ENCODE data around the gene C1orf232. TPM values are rescaled to one million over a fixed set of nuclear protein-coding genes. Genes with fewer than 3 reads are reported as not detected.

Gene C1orf232
- not detected for total RNA-seq

DNA sequence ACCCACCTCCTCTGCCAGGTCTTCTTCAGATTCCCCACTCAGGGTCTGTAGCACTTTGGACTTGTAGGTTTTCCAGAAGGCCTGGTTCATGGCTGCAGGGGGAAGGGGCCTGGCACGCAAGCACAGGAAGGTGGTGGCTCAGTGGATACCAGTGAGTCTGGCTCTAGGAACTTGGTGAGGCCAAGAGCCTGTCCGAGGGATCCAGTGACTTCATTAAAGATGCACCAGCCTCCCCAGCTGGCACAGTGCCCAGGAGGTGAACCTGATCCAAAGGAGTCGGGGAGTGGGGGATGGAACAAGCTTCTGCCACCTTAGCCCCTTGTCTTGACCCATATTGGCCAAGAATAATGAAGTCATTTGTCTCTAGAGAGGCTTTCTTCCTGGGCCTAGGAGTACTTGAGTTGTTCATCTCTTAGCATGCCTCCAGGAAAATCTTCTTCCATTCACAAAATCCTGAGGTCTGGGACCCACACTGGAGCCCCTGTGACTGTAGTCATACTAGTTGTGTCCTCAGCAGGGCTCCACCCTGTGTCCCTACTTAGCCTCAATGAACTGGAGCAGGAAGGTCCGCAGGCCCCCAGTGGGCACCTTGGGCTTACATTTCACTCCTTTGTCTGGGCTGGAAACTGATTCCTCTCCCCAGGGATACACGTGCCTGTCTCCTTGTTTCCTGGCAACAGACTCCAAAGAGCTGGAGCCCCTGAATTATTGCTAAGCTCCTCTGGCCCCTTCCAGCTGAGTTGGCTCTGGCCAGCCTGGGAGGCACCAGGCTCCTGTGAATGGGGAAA lies at the start of gene C1orf232:
Gene C1orf232, minus strand, starts transcription at position 554 of the 788 bp plus-strand sequence. Its CDS starts 464 bp downstream, at position 90.
- DNase-seq (ENCODE audit: low spot score) = no peak
- no peak for ATAC-seq
- intact Hi-C loops (cut with DNase I) = no loop called here

DNA sequence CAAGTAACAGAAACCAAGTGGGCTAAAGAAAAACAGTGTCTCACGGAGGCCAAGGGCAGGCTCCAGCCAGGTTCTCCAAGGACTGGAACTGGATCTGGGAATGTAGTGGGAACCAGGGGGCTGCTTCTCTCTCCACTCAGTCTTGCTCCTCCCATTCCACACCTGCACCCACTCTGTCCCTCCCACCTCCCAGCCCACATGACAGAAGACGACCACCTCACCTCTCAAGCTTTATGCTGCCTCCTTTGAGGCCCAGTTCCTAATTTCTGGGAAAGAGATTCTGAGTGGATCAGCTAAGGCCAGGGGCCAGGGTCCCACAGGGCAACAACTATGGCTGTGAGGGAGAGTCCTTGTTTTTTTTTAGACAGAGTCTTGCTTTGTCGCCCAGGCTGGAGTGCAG lies 46.5 kb upstream of the C1orf232 start:
- DNase-seq (ENCODE audit: low spot score) (no peak), ATAC-seq (no peak)
- intact Hi-C loops (cut with DNase I) = no loop called here

DNA sequence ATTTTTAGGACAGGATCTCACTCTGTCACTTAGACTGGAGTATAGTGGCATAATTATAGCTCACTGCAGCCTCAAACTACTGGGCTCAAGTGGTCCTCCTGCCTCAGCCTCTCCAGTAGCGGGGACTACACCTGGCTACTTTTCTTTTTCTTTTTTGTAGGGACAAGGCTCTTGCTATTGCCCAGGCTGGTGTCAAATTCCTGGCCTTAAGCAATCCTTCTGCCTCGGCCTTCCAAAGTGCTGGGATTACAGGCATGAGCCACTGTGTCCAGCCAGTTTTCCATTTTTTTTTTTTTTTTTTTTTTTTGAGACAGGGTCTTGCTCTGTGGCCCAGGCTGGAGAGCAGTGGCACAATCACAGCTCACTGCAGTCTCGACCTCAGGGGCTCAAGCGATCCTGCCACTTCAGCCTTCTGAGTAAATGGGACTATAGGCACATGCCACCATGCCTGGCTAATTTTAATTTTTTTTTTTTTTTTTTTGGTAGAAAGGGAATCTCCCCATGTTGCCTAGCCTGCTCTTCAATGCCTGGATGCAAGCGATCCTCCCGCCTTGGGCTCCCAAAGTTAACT lies 44.7 kb upstream of the C1orf232 start:
- intact Hi-C loops (cut with DNase I) = no loop called here
- no peak for DNase-seq (ENCODE audit: low spot score)
- no peak for ATAC-seq

DNA sequence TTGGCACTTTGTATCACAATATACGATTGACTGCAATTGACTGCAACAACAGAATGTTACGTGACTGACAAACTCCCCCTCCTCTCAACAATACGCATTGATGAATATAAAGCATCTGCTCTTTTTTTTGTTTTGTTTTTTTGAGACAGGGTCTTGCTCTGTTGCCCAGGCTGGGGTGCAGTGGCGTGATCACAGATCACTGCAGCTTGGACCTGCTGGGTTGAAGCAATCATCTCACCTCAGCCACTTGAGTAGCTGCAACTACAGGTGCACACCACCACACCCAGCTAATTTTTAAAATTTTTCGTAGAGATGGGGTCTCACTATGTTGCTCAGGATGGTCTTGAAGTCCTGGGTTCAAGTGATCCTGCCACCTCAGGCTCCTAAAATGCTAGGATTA lies 44.0 kb upstream of the C1orf232 start:
- intact Hi-C loops (cut with DNase I) = no loop called here
- ATAC-seq (no peak), DNase-seq (ENCODE audit: low spot score) (no peak)

DNA sequence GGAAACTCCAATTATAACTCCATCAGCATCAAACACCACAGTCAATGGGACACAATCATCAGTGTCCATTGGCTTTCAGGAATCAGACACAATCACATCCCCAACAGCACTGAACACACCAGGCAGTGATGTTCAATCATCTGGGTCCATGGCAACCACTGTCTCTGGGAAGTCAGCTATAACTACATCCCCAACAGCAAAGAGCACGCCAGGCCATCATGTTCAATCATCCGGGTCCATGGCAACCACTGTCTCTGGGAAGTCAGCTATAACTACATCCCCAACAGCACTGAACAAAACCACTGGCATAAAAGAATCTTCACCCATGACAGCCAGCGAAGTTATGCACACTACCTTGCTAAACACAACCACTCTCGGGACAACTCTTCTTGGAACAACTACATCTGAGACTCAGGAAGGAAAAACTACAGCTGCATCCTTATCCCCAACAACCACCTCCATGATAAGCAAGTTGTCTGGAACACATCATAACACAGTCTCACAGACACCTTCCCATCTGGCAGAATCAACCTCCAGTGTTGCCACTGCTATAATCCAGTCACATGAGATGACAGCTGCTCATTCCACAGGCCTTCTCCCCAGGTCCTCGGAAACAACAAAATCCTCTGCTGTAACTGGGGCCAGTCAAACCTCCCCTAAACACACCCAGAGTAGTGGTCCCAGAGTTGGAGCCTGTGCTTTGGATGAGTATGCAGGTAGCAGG lies 41.5 kb upstream of the C1orf232 start:
- ATAC-seq (no peak), DNase-seq (ENCODE audit: low spot score) (no peak)
- intact Hi-C loops (cut with DNase I) = no loop called here

DNA sequence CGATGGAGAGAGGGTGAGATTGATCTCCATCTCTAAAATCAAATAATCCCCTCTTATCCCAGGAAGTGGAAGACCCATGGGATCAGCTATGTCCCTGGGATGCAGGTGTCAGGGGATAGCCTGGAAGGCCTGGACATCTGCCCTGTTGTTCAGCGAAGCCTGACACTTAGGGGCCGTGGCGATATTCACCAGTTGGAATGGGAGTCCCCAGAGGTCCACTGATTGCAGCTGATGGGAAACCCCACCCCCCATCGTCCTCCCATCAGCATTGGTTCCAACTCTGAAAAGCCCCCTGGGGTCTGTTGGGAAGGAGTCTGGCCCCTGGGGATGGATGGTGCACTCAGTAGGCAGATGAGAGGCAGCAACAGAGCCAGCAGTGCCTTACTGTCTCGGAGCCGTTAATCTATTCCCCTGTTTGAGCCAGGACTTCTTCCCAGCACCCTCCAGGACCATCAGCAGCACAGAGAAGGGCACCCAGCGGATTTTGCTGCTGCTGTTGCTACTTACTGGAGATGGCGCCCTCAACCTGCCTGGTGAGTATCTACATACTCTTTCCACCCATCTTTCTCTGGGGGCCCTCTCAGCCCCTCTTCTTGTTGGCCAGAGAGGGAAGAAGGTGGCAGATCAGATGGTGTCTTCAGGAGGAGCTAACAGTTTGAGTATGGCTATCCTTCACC lies 35.0 kb upstream of the C1orf232 start:
- DNase-seq (ENCODE audit: low spot score) (no peak), ATAC-seq (no peak)
- intact Hi-C loops (cut with DNase I) = loop anchor here (5.0 kb wide), 1 partner anchor 1271 kb away; the partner anchor contains the start of gene RUNX3

DNA sequence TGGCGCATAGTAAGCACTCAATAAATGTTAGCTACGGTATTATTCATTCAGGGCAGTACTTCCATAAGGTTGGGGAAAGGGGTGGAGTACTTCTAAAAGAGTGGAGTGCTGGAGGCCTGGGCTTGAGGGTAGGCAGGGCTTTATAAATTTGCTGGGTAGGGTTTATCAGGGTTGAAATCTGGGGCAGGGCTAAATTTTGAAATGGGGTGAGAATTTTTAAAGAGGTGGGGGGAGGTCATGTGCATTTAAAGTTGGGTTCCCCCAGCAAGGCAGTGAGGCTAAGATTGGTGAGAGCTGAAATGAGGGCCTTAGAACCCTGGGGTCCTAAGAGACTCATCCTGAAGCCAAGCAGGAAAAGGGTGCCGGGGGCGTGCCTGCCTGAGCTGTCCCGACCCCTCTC lies 31.6 kb upstream of the C1orf232 start:
- intact Hi-C loops (cut with DNase I) = loop anchor here (5.0 kb wide), 1 partner anchor 1268 kb away; the partner anchor contains the start of gene RUNX3

DNA sequence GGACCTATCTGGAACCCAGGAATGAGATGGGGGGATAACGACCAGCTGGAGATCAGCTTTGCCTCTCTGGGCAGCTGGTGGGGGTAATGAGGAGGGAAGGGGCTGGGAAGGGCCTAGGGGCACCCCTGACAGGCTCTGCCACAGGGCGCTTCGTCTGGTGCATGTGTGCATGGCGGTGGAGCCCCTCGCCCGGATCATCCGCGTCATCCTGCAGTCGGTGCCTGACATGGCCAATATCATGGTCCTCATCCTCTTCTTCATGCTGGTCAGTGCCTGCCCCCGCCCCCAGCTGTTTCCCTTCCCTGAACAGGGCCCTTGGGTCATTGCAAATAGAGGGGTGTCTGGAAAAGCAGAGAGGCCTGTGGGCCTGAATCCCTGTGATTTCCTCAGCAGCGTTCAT lies 29.1 kb upstream of the C1orf232 start:
- ATAC-seq (no peak), DNase-seq (ENCODE audit: low spot score) (no peak)
- intact Hi-C loops (cut with DNase I) = no loop called here

More for the DNA sequence above, 31.6 kb upstream of the C1orf232 start:
- DNase-seq (ENCODE audit: low spot score) (no peak), ATAC-seq (no peak)

DNA sequence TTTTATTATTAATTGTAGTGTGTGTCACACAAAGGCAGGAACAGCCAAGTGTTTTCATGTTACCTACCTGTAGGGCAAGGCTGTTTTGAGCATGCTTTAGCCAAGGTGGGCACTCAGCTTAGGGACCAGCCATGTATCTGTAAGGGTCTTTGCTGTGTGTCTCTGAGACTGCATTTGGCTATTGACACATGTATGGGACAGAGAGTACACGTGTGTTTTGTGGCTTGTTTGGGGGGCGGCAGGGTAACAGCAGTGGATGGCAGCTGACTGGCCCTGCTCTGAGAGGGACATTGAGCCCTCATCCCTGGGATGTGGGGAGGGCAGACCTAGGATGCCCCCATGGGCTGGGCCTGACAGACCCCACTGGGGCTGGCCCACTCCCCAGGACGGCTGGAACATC lies 28.5 kb upstream of the C1orf232 start:
- ATAC-seq (no peak), DNase-seq (ENCODE audit: low spot score) (no peak)
- intact Hi-C loops (cut with DNase I) = no loop called here

DNA sequence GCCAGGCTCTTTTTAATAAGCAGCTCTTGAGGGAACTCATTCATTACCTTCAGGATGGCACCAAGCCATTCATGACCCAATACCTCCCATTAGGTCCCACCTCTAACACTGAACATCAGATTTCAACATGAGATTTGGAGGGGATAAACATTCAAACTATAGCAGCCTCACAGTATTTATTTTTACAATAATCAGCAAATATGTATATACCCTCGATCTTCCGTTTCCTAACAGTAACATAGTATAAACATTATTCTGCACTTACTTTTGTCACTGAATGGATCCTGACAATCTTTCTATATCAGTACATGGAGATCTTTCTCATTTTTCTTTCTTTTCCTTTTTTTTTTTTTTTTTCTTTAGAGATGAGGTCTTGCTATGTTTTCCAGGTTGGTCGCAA lies 27.0 kb upstream of the C1orf232 start:
- no peak for DNase-seq (ENCODE audit: low spot score)
- intact Hi-C loops (cut with DNase I) = no loop called here
- ATAC-seq = no peak

DNA sequence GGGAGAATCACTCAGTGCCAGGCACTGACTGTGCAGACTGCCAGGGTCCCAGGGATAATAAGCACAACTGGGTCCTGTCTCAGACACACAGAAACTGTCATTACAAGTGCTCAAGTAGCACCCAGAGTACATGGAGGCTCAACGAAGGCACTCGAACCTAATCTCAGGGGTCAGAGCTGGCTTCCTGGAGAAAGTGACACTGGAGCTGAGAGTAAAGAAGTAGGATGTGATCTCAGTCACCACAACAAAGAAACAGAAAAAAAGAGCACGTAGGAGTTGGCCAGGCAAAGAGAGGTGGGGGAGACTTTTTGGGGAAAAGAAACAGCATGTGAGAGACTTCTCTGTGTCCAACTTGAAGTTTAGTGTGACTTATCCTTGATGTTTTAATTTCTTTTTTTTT lies 23.0 kb upstream of the C1orf232 start:
- ATAC-seq = no peak
- intact Hi-C loops (cut with DNase I) = no loop called here

DNA sequence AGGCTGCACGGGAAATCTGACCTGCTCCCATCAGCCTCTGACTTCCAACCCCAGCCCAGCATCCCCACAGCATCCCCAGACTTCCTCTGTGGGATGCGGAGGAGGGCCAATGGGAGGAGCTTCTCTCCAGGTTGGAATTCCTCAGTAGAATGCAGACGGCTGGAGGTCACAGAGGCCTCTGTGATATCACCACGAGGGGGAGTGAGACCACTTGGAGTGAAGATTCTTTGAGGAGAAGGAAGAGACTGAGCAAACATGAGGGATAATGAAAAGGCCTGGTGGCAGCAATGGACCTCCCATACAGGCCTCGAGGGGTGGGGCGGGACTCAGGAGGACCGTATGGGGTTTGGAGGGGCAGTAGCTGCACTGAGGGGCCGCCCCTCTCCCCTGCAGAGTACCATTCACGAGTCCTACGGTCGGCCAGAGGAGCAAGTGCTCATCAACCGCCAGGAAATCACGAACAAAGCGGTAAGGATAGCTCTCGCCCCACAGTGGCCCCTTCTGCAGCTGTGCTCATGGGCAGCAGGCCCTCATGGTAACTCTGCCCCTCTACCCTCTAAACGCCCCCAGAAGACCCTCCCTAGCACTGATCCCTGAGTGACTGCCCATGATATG lies 21.7 kb upstream of the C1orf232 start, which contains the start of gene CATSPER4:
Gene CATSPER4, plus strand, starts transcription at position 230 of the 615 bp plus-strand sequence. Its CDS starts 26 bp downstream, at position 256.
- DNase-seq (ENCODE audit: low spot score) (no peak), ATAC-seq (no peak)
- intact Hi-C loops (cut with DNase I) = no loop called here

More for the DNA sequence above, 23.0 kb upstream of the C1orf232 start:
- DNase-seq (ENCODE audit: low spot score) = no peak

DNA sequence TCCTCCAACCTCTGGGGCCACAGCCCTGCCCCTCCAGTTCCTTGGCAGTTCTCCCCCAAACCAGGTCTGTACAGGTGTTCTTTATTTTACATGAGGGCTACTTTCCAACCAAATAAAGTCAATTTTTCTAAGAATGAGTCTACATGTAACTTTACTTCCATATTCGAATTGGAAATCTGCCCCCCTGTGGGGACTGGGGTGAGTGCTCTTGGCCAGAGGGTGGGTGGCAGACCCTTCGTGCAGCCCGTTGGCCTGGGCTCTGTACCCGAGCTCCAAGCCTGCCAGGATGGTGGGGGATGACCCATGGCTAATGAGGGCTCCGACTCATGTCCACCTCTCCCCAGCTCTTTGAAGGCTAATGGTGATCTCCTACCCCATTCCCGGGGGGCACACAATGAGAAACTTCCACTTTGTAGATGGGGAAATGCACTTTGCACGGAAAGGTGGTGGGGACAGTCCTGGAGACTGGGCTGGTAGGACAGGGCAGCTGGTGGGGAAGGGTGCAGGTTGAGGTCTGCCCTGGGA lies 21.1 kb upstream of the C1orf232 start:
- DNase-seq (ENCODE audit: low spot score) = no peak
- ATAC-seq = no peak
- intact Hi-C loops (cut with DNase I) = no loop called here

DNA sequence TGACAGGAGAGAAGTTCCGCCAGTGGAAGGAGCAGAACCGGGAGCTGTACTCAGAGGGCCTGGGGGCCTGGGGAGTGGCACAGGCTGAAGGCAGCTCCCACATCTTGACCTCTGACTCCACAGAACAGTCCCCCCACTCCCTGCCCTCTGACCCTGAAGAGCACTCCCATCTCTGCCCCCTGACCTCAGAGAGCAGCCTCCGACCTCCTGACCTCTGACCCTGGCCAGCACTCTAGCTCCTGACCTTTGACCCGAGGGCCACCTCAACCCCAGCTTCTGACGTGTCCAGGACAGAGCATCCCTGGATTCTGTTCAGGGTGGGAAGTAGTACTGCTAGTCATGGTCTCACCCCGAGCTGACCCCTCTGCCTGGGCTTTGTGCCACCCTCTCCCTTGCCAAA lies 20.6 kb upstream of the C1orf232 start:
- DNase-seq (ENCODE audit: low spot score) (no peak), ATAC-seq (no peak)
- intact Hi-C loops (cut with DNase I) = no loop called here

DNA sequence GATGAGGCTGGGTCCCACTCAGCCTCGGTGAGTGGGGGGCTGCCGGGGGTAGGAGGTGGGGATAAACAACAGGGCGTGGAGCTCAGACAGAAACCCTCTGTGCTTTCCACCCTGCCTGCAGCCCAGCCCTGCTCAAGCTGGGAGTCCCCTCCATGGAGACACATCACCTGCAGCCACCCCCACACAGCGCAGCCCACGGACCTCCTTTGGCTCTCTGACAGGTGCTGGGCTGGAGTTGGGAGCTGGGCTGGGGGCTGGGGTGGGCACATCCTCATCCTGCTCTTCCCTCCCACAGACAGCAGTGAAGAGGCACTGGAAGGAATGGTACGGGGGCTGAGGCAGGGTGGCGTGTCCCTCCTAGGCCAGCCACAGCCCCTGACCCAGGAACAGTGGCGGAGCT lies 19.7 kb upstream of the C1orf232 start:
- intact Hi-C loops (cut with DNase I) = no loop called here
- peak; percentile 17 for ATAC-seq

DNA sequence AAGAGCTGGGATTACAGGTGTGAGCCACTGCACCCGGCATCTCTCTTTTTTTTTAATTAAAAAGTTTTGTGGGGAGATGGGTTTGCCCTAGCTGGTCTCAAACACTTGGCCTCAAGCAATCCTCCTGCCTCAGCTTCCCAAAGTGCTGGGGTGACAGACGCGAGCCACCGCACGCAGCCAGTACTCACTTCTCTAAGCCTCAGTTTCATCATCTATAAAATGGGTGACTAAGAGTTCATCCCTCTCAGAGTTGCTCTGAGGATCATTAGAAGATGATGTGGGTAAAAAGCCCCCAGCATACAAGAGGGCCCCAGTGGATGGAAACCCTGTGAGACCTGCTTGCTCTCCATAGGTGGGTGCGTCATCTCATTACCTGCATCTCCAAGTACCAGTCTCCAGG lies 19.1 kb upstream of the C1orf232 start:
- ATAC-seq = no peak
- intact Hi-C loops (cut with DNase I) = no loop called here
- DNase-seq (ENCODE audit: low spot score) = no peak

More for the DNA sequence above, 19.7 kb upstream of the C1orf232 start:
- DNase-seq (ENCODE audit: low spot score) = no peak

DNA sequence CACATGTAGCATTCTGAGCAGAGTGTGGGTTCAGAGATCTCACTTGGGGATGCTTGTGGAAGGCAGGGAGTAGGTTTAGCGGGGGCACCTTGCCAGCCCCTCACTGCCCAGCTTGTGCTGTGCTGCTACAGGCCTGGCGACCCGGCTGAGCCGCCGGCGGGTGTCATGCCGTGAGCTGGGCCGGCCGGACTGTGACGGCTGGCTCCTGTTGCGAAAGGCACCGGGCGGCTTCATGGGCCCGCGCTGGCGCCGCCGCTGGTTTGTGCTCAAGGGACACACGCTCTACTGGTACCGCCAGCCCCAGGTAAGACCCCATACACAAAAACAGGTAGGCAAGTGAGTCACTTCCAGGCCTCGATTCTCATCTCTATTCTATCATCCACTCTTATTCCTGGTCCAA lies 16.1 kb upstream of the C1orf232 start:
- DNase-seq (ENCODE audit: low spot score) = no peak
- ATAC-seq = no peak
- intact Hi-C loops (cut with DNase I) = no loop called here

DNA sequence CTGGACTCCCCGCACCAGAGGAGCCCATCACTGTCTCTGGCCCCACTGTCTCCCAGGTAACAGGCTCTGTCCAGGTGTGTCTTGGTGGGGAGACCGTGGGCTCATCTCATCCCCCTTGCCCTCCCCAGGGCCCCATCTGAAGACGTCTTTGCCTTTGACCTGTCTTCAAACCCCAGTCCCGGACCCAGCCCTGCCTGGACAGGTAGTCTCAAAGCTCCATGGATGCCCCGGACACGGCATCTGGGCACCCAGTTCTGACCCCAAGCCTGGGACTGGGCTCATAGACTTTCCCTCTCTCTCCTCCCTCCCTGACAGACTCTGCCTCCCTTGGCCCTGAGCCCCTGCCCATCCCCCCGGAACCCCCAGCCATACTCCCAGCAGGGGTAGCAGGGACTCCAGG lies 15.3 kb upstream of the C1orf232 start:
- DNase-seq (ENCODE audit: low spot score) (no peak), ATAC-seq (no peak)
- intact Hi-C loops (cut with DNase I) = no loop called here

DNA sequence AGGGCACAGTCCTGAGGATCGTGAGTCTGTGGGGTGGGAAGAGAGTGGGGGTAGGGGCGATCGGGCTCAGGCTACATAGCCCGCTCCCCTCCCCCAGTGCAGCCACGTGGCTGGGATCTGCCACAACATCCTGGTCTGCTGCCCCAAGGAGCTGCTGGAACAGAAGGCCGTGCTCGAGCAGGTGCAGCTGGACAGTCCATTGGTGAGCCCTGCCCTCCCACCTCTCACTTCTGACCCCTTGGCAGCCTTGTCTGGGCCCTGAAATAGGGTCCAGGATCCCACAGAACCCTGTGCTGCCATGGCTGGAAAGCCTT lies 13.6 kb upstream of the C1orf232 start:
- intact Hi-C loops (cut with DNase I) = no loop called here
- ATAC-seq (no peak), DNase-seq (ENCODE audit: low spot score) (no peak)

All from sciatic nerve (tissue), 2 donors.